GM23338 (cell line): Measurements from ENCODE around the gene SSH3. TPM values are rescaled to one million over a fixed set of nuclear protein-coding genes. Genes with fewer than 3 reads are reported as not detected.

Source experiments
- ATAC-seq: fragments of 200-7000 bp; cut with Tn5 transposase; 3 replicates; pipeline ENCODE4 v1.9.1; 2020
- DNase-seq: peaks from one replicate; pipeline ENCODE4 v3.0.0-alpha.2; 2015; ENCODE audit warnings: low spot score
- H2AFZ ChIP-seq: fragments of 200-600 bp; sonication (generic); 2 replicates; pipeline ENCODE4 v1.8.0; 2016; ENCODE audit warnings: antibody characterized with exemption, mild to moderate bottlenecking, moderate library complexity
- H3F3A ChIP-seq: fragments of 200-600 bp; sonication (generic); replicated peaks from 2 replicates; pipeline ENCODE4 v1.8.0; 2017; ENCODE audit warnings: antibody characterized with exemption, mixed run types, low read depth
- H3K27ac ChIP-seq: fragments of 200-600 bp; sonication (generic); 2 replicates; pipeline ENCODE4 v1.6.1; 2016; ENCODE audit warnings: low read depth
- H3K27me3 ChIP-seq: fragments of 200-600 bp; sonication (generic); 2 replicates; pipeline ENCODE4 v1.8.0; 2016; ENCODE audit warnings: mild to moderate bottlenecking, mixed run types, moderate library complexity; ENCODE audit not compliant: insufficient read depth
- H3K36me3 ChIP-seq: fragments of 200-600 bp; sonication (generic); 2 replicates; pipeline ENCODE4 v1.8.0; 2016; ENCODE audit warnings: mild to moderate bottlenecking; ENCODE audit not compliant: insufficient read depth
- H3K4me1 ChIP-seq: fragments of 200-600 bp; sonication (generic); 2 replicates; pipeline ENCODE4 v1.8.0; 2016; ENCODE audit warnings: mild to moderate bottlenecking, moderate library complexity; ENCODE audit not compliant: insufficient read depth
- H3K4me2 ChIP-seq: fragments of 200-600 bp; sonication (generic); 2 replicates; pipeline ENCODE4 v1.7.1; 2017; ENCODE audit warnings: mixed run types
- H3K4me3 ChIP-seq: fragments of 200-600 bp; sonication (generic); 2 replicates; pipeline ENCODE4 v1.6.1; 2016; ENCODE audit warnings: mixed run types
- H3K79me2 ChIP-seq: fragments of 200-600 bp; sonication (generic); replicated peaks from 2 replicates; pipeline ENCODE4 v1.8.0; 2017; ENCODE audit warnings: mild to moderate bottlenecking; ENCODE audit not compliant: insufficient read depth
- H3K9me2 ChIP-seq: fragments of 200-600 bp; sonication (generic); 2 replicates; pipeline ENCODE4 v1.8.0; 2017; ENCODE audit not compliant: insufficient read depth
- H4K20me1 ChIP-seq: fragments of 200-600 bp; sonication (generic); replicated peaks from 2 replicates; pipeline ENCODE4 v1.8.0; 2017; ENCODE audit warnings: mild to moderate bottlenecking; ENCODE audit not compliant: insufficient read depth
- H3K27ac Mint-ChIP-seq: 2 replicates; pipeline ENCODE4 v1.8.0; 2020; ENCODE audit warnings: inconsistent platforms, mild to moderate bottlenecking, moderate library complexity, mixed read lengths
- H3K27me3 Mint-ChIP-seq: 3 replicates; pipeline ENCODE4 v1.8.0; 2022; ENCODE audit warnings: low read depth, mild to moderate bottlenecking, moderate library complexity, mixed read lengths, inconsistent platforms; ENCODE audit not compliant: insufficient read depth, poor library complexity
- H3K36me3 Mint-ChIP-seq: 3 replicates; pipeline ENCODE4 v1.8.0; 2021; ENCODE audit warnings: low read depth, mild to moderate bottlenecking, inconsistent platforms, moderate library complexity, mixed read lengths
- H3K4me1 Mint-ChIP-seq: 3 replicates; pipeline ENCODE4 v1.8.0; 2020; ENCODE audit warnings: mild to moderate bottlenecking, inconsistent platforms, mixed read lengths
- H3K4me3 Mint-ChIP-seq: 3 replicates; pipeline ENCODE4 v1.8.0; 2021; ENCODE audit warnings: moderate library complexity, mild to moderate bottlenecking, inconsistent platforms, mixed read lengths
- H3K9me3 Mint-ChIP-seq: 3 replicates; pipeline ENCODE4 v1.8.0; 2020; ENCODE audit warnings: moderate library complexity, mild to moderate bottlenecking, inconsistent platforms, mixed read lengths
- CREB1 ChIP-seq: fragments of 250-450 bp; sonication (Bioruptor Pico); IDR thresholded peaks from 2 replicates; pipeline ENCODE4 v1.5.0; 2020; ENCODE audit warnings: low read depth, mild to moderate bottlenecking, moderate library complexity
- ETS1 ChIP-seq: IDR thresholded peaks from 2 replicates; pipeline ENCODE4 v1.6.1; 2016; ENCODE audit warnings: antibody characterized with exemption
- EZH2 ChIP-seq: fragments of 200-600 bp; sonication (generic); IDR thresholded peaks from one replicate; pipeline ENCODE4 v1.8.0; 2017; ENCODE audit warnings: antibody characterized with exemption, mild to moderate bottlenecking, low read depth; ENCODE audit not compliant: unreplicated experiment
- JUNB ChIP-seq: IDR thresholded peaks from one replicate; pipeline ENCODE4 v1.6.1; 2016; ENCODE audit warnings: antibody characterized with exemption; ENCODE audit not compliant: unreplicated experiment
- ZNF114 ChIP-seq: fragments of 250-450 bp; sonication (Bioruptor Pico); IDR thresholded peaks from 2 replicates; pipeline ENCODE4 v1.5.0; 2020; ENCODE audit warnings: mild to moderate bottlenecking, moderate library complexity
- ZNF331 ChIP-seq: fragments of 250-450 bp; sonication (Bioruptor Pico); IDR thresholded peaks from 2 replicates; pipeline ENCODE4 v1.5.0; 2020; ENCODE audit warnings: low read depth, mild to moderate bottlenecking, moderate library complexity
- ZNF462 ChIP-seq: fragments of 250-450 bp; sonication (Bioruptor Pico); IDR thresholded peaks from 2 replicates; pipeline ENCODE4 v1.5.0; 2020; ENCODE audit warnings: mild to moderate bottlenecking, moderate library complexity
- polyA plus RNA-seq: library from polyadenylated mRNA; unstranded; fragments of >200 nt; fragmentation: Nextera tagmentation; extraction: Ambion mirVana; gene quantifications from 2 replicates; pipeline ENCODE4 v1.2.1, GENCODE V29; 2016
- total RNA-seq: library from RNA; depleted of rRNA; stranded (reverse); fragments of >200 nt; shearing (Covaris generic); gene quantifications from 2 replicates; pipeline ENCODE4 v1.2.3, GENCODE V29; 2014

Gene SSH3
- total and polyA plus RNA-seq, 2 experiments from 2014 or later: 17.8 to 40.0 TPM

GRCh38 chr11:67345920-67346819 lies 42.8 kb downstream of the SSH3 start (continued):
- TF ChIP-seq ZNF462 (CRISPR knock-in tag): no peak

- DNase-seq (no peak), ATAC-seq (no peak)
- H2AFZ ChIP-seq: no peak overlapping the region
- Mint-ChIP-seq H3K36me3 (no peaks in the 10 kb centered on the region), H3K4me1 (peaks cover 15% of the 10 kb centered on the region; the same call in 2 of the 3 replicates), H3K27me3 (peaks cover 6% of the 10 kb centered on the region), H3K4me3 (no peak overlapping the region), H3K27ac (no peak overlapping the region), H3K9me3 (no peaks in the 10 kb centered on the region)
- H3K27me3 ChIP-seq: no peaks in the 10 kb centered on the region
- no peaks in the 10 kb centered on the region; the same call in 1 of the 2 replicates for H4K20me1 ChIP-seq
- no peak overlapping the region for H3K27ac ChIP-seq
- H3K79me2 ChIP-seq: no peaks in the 10 kb centered on the region
- H3F3A ChIP-seq: 0 out of 2 replicates have a peak, but pooled peaks cover 6% of the 10 kb centered on the region
- H3K4me2 ChIP-seq: no peak overlapping the region
- no peaks in the 10 kb centered on the region; the same call in 1 of the 2 replicates for H3K4me1 ChIP-seq
- H3K36me3 ChIP-seq: no peaks in the 10 kb centered on the region
- H3K9me2 ChIP-seq: no peaks in the 10 kb centered on the region
- H3K4me3 ChIP-seq: no peak overlapping the region
- TF ChIP-seq ETS1 (no peak), ZNF114 (CRISPR knock-in tag) (no peak), ZNF331 (CRISPR knock-in tag) (no peak), JUNB (no peak), CREB1 (CRISPR knock-in tag) (no peak), EZH2 (no peak)
Measured at GRCh38 chr11:67347964-67348749, 44.8 kb downstream of the SSH3 start.
